Astrocyte (in vitro differentiated cells and primary cell): Measurements from ENCODE around the gene ATP9A. TPM values are rescaled to one million over a fixed set of nuclear protein-coding genes. Genes with fewer than 3 reads are reported as not detected.
"Not testable (repeated sequence)": the region's sequence is repeated elsewhere in the genome, so short reads cannot be mapped to it uniquely, and the experiment has no call there.

Source experiments
- DNase-seq: peaks from one replicate; pipeline ENCODE4 v3.0.0-alpha.2; 2010; ENCODE audit warnings: low read depth
- FAIRE-seq: peaks from 2 replicates; lab custom pipeline; 2011; peaks lifted over from hg19 to GRCh38; lab: Jason Lieb, UNC
- H2AFZ ChIP-seq: 2 replicates; pipeline ENCODE4 v1.6.0; 2012; ENCODE audit warnings: low read depth, low read length, inconsistent platforms
- H3K27ac ChIP-seq: 2 replicates; pipeline ENCODE4 v1.5.1; 2011; ENCODE audit warnings: low read depth, low read length, inconsistent platforms
- H3K27me3 ChIP-seq: 2 replicates; pipeline ENCODE4 v1.6.0; 2011; ENCODE audit warnings: low read length, inconsistent platforms; ENCODE audit not compliant: insufficient read depth
- H3K36me3 ChIP-seq: 2 replicates; pipeline ENCODE4 v1.5.1; 2011; ENCODE audit warnings: low read length, inconsistent platforms; ENCODE audit not compliant: insufficient read depth
- H3K4me1 ChIP-seq: 2 replicates; pipeline ENCODE4 v1.5.1; 2011; ENCODE audit warnings: low read length, inconsistent platforms; ENCODE audit not compliant: insufficient read depth
- H3K4me2 ChIP-seq: 2 replicates; pipeline ENCODE4 v1.6.0; 2012; ENCODE audit warnings: low read length, inconsistent platforms
- H3K4me3 ChIP-seq: 2 replicates; pipeline ENCODE4 v1.5.1; 2011; ENCODE audit warnings: low read depth, mild to moderate bottlenecking, low read length, inconsistent platforms; ENCODE audit not compliant: insufficient read depth
- H3K79me2 ChIP-seq: 2 replicates; pipeline ENCODE4 v1.6.0; 2012; ENCODE audit warnings: mild to moderate bottlenecking, low read length, inconsistent platforms; ENCODE audit not compliant: insufficient read depth
- H3K9ac ChIP-seq: 2 replicates; pipeline ENCODE4 v1.6.0; 2012; ENCODE audit warnings: mild to moderate bottlenecking, low read length, inconsistent platforms
- H3K9me3 ChIP-seq: 2 replicates; pipeline ENCODE4 v1.5.1; 2012; ENCODE audit warnings: low read depth, mild to moderate bottlenecking, low read length, inconsistent platforms; ENCODE audit not compliant: insufficient read depth
- H4K20me1 ChIP-seq: 2 replicates; pipeline ENCODE4 v1.6.0; 2012; ENCODE audit warnings: low read length, inconsistent platforms; ENCODE audit not compliant: insufficient read depth
- H3K27ac Mint-ChIP-seq: one replicate; pipeline ENCODE4 v1.8.0; 2021; ENCODE audit warnings: mild to moderate bottlenecking, mixed read lengths; ENCODE audit not compliant: unreplicated experiment
- H3K27me3 Mint-ChIP-seq: one replicate; pipeline ENCODE4 v1.8.0; 2021; ENCODE audit warnings: low read depth, mixed read lengths; ENCODE audit not compliant: unreplicated experiment
- H3K36me3 Mint-ChIP-seq: one replicate; pipeline ENCODE4 v1.8.0; 2021; ENCODE audit warnings: low read depth, mixed read lengths; ENCODE audit not compliant: unreplicated experiment
- H3K4me1 Mint-ChIP-seq: one replicate; pipeline ENCODE4 v1.8.0; 2021; ENCODE audit warnings: low read depth, mixed read lengths; ENCODE audit not compliant: unreplicated experiment
- H3K4me3 Mint-ChIP-seq: one replicate; pipeline ENCODE4 v1.8.0; 2021; ENCODE audit warnings: mild to moderate bottlenecking, moderate library complexity, mixed read lengths; ENCODE audit not compliant: unreplicated experiment
- H3K9me3 Mint-ChIP-seq: one replicate; pipeline ENCODE4 v1.8.0; 2021; ENCODE audit warnings: mild to moderate bottlenecking, mixed read lengths; ENCODE audit not compliant: unreplicated experiment
- CTCF ChIP-seq: IDR thresholded peaks from 2 replicates; pipeline ENCODE4 v1.5.1; 2011; ENCODE audit warnings: low read depth, mild to moderate bottlenecking, inconsistent platforms, low read length, moderate library complexity; ENCODE audit not compliant: insufficient read depth
- EZH2 ChIP-seq: IDR thresholded peaks from 2 replicates; pipeline ENCODE4 v1.6.1; 2012; ENCODE audit warnings: mild to moderate bottlenecking, low read length, inconsistent platforms; ENCODE audit not compliant: insufficient read depth
- total RNA-seq: library from RNA; stranded (reverse); gene quantifications from 2 replicates; pipeline ENCODE4 v1.2.1, GENCODE V29; 2021

The ATP9A gene
- total RNA-seq, 1 donor from 2014 or later, result 12.9 TPM

GRCh38 chr20:51725584-51726176 lies 42.5 kb downstream of the ATP9A start:
- H3K36me3 Mint-ChIP-seq, result peaks cover 7% of the 10 kb centered on the region
- no peak overlapping the region for H3K4me2 ChIP-seq
- no peak overlapping the region for H3K4me3 Mint-ChIP-seq
- no peak overlapping the region for H3K27ac ChIP-seq
- no peak overlapping the region for H2AFZ ChIP-seq
- FAIRE-seq (no peak), DNase-seq (no peak)
- H3K27me3 ChIP-seq, result no peaks in the 10 kb centered on the region
- no peaks in the 10 kb centered on the region for H4K20me1 ChIP-seq
- no peaks in the 10 kb centered on the region for H3K36me3 ChIP-seq
- no peaks in the 10 kb centered on the region for H3K4me1 ChIP-seq
- TF ChIP-seq EZH2 (no peak), CTCF (no peak)
- no peaks in the 10 kb centered on the region for H3K9me3 Mint-ChIP-seq
- H3K4me1 Mint-ChIP-seq, result no peaks in the 10 kb centered on the region
- H3K9me3 ChIP-seq, result no peaks in the 10 kb centered on the region
- no peak overlapping the region for H3K4me3 ChIP-seq
- H3K27ac Mint-ChIP-seq, result no peak overlapping the region
- H3K79me2 ChIP-seq, result peaks cover 6% of the 10 kb centered on the region
- H3K9ac ChIP-seq, result no peak overlapping the region
- no peaks in the 10 kb centered on the region for H3K27me3 Mint-ChIP-seq

GRCh38 chr20:51723026-51723425 lies 45.2 kb downstream of the ATP9A start:
- H3K9ac ChIP-seq, H3K4me3 ChIP-seq, H3K9me3 ChIP-seq, H3K4me1 ChIP-seq, H3K36me3 Mint-ChIP-seq, H3K4me1 Mint-ChIP-seq, H3K27me3 ChIP-seq, H3K27ac ChIP-seq, FAIRE-seq, H3K27me3 Mint-ChIP-seq, H3K36me3 ChIP-seq, H3K4me3 Mint-ChIP-seq, H3K4me2 ChIP-seq, H3K9me3 Mint-ChIP-seq, H3K79me2 ChIP-seq, DNase-seq, H3K27ac Mint-ChIP-seq, H2AFZ ChIP-seq, H4K20me1 ChIP-seq: not testable (repeated sequence)

- H3K27ac Mint-ChIP-seq, H3K27ac ChIP-seq, H3K9ac ChIP-seq, H3K4me1 ChIP-seq, H3K79me2 ChIP-seq, H2AFZ ChIP-seq, H3K36me3 ChIP-seq, H3K4me3 ChIP-seq, H3K4me2 ChIP-seq, H4K20me1 ChIP-seq, H3K27me3 ChIP-seq, H3K4me3 Mint-ChIP-seq, H3K27me3 Mint-ChIP-seq, H3K9me3 ChIP-seq, H3K4me1 Mint-ChIP-seq, H3K36me3 Mint-ChIP-seq, DNase-seq, H3K9me3 Mint-ChIP-seq, FAIRE-seq: not testable (repeated sequence)
Observed at GRCh38 chr20:51722246-51722645, 45.9 kb downstream of the ATP9A start.
